MM.1S (cell line): ENCODE data around the gene SFMBT2.

Experiments used
- DNase-seq: peaks from one replicate; pipeline ENCODE4 v3.0.0-alpha.2; 2015
- H2AFZ ChIP-seq: fragments of 300-600 bp; sonication (generic); 2 replicates; pipeline ENCODE4 v1.6.0; 2016; ENCODE audit warnings: antibody characterized with exemption, low read length
- H3F3A ChIP-seq: fragments of 300-600 bp; sonication (generic); 2 replicates; pipeline ENCODE4 v1.6.1; 2016; ENCODE audit warnings: mild to moderate bottlenecking, antibody characterized with exemption, low read length, moderate library complexity, mixed read lengths; ENCODE audit not compliant: insufficient read depth
- H3K27ac ChIP-seq: fragments of 300-600 bp; sonication (generic); 2 replicates; pipeline ENCODE4 v1.5.1; 2016; ENCODE audit warnings: mild to moderate bottlenecking, low read length
- H3K27me3 ChIP-seq: fragments of 300-600 bp; sonication (generic); replicated peaks from 2 replicates; pipeline ENCODE4 v1.6.0; 2016; ENCODE audit warnings: low read length; ENCODE audit not compliant: insufficient read depth
- H3K36me3 ChIP-seq: fragments of 300-600 bp; sonication (generic); replicated peaks from 2 replicates; pipeline ENCODE4 v1.6.1; 2016; ENCODE audit warnings: mild to moderate bottlenecking, low read length, mixed read lengths; ENCODE audit not compliant: insufficient read depth
- H3K4me1 ChIP-seq: fragments of 300-600 bp; sonication (generic); 2 replicates; pipeline ENCODE4 v1.6.1; 2016; ENCODE audit warnings: low read length, mixed read lengths
- H3K4me2 ChIP-seq: fragments of 300-600 bp; sonication (generic); 2 replicates; pipeline ENCODE4 v1.6.0; 2016; ENCODE audit warnings: low read depth, low read length
- H3K4me3 ChIP-seq: fragments of 300-600 bp; sonication (generic); 2 replicates; pipeline ENCODE4 v1.5.1; 2016; ENCODE audit warnings: low read length, mixed read lengths
- H3K79me2 ChIP-seq: fragments of 300-600 bp; sonication (generic); 2 replicates; pipeline ENCODE4 v1.6.1; 2016; ENCODE audit warnings: mixed run types, low read length, mixed read lengths
- H3K9ac ChIP-seq: fragments of 300-600 bp; sonication (generic); 2 replicates; pipeline ENCODE4 v1.6.1; 2016; ENCODE audit warnings: low read length, mixed read lengths
- H3K9me2 ChIP-seq: fragments of 300-600 bp; sonication (generic); replicated peaks from 2 replicates; pipeline ENCODE4 v1.6.1; 2016; ENCODE audit warnings: mild to moderate bottlenecking, low read length, mixed read lengths; ENCODE audit not compliant: insufficient read depth
- H3K9me3 ChIP-seq: fragments of 300-600 bp; sonication (generic); replicated peaks from 2 replicates; pipeline ENCODE4 v1.6.1; 2016; ENCODE audit warnings: mild to moderate bottlenecking, low read length, mixed read lengths; ENCODE audit not compliant: insufficient read depth
- H4K20me1 ChIP-seq: fragments of 300-600 bp; sonication (generic); 2 replicates; pipeline ENCODE4 v1.6.1; 2016; ENCODE audit warnings: mild to moderate bottlenecking, low read length, moderate library complexity, mixed read lengths; ENCODE audit not compliant: insufficient read depth
- CTCF ChIP-seq: fragments of 300-600 bp; sonication (generic); IDR thresholded peaks from 2 replicates; pipeline ENCODE4 v1.5.1; 2016; ENCODE audit warnings: antibody characterized with exemption, low read length, mixed read lengths
- EZH2 ChIP-seq: fragments of 300-600 bp; sonication (generic); optimal IDR thresholded peaks from 2 replicates; pipeline ENCODE3; 2017; ENCODE audit warnings: low read depth, mild to moderate bottlenecking, antibody characterized with exemption, low read length, mixed read lengths
- EZH2phosphoT487 ChIP-seq: fragments of 300-600 bp; sonication (generic); IDR thresholded peaks from 2 replicates; pipeline ENCODE4 v1.6.1; 2018; ENCODE audit warnings: antibody characterized with exemption, low read length

SFMBT2 gene

DNA sequence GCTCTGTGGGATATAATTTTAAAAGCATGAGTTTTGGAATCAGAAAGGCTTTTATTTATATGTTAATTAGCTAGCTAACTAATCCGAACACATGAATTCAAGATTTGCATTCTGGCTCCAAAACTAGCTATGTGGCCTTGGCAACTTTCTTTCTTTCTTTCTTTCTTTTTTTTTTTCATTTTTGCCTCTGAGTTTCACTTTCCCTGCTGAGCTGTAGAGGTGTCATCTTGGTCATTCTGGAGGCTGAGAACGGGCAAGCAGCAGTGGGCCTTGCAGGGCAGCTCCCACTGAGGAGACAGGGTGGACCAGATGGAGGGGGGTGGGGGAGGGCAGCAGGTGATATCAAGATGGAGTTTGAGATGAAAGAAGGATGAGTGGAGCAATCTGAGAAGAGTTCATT lies 24.8 kb upstream of the SFMBT2 start:
- Histone ChIP-seq H3K9me3 (no peaks in the 10 kb centered on the region), H3K4me2 (peak overlapping the region; percentile 10; the same call in 1 of the 2 replicates), H3K36me3 (no peaks in the 10 kb centered on the region), H3K4me3 (no peak overlapping the region), H3K27ac (no peak overlapping the region), H3K4me1 (peaks cover 9% of the 10 kb centered on the region), H4K20me1 (no peaks in the 10 kb centered on the region), H3K79me2 (no peaks in the 10 kb centered on the region), H2AFZ (0 out of 2 replicates have a peak overlapping the region, but pooled peaks have one; percentile 29), H3K27me3 (no peaks in the 10 kb centered on the region), H3K9ac (no peak overlapping the region), H3K9me2 (no peaks in the 10 kb centered on the region), H3F3A (no peaks in the 10 kb centered on the region)
- no peak for TF ChIP-seq CTCF
- no peak for TF ChIP-seq EZH2phosphoT487
- no peak for TF ChIP-seq EZH2
- DNase-seq: peak; percentile 25

GRCh38 chr10:7434378-7434777 lies 23.5 kb upstream of the SFMBT2 start:
- no peak for DNase-seq
- H3K4me1 ChIP-seq: peaks cover 9% of the 10 kb centered on the region
- no peak overlapping the region for H3K9ac ChIP-seq
- TF ChIP-seq EZH2 (no peak), CTCF (no peak), EZH2phosphoT487 (no peak)
- H2AFZ ChIP-seq: no peak overlapping the region
- H3K4me2 ChIP-seq: no peak overlapping the region
- H3K9me2 ChIP-seq: no peaks in the 10 kb centered on the region
- H3F3A ChIP-seq: no peaks in the 10 kb centered on the region
- H3K9me3 ChIP-seq: no peaks in the 10 kb centered on the region
- H4K20me1 ChIP-seq: no peaks in the 10 kb centered on the region
- no peak overlapping the region for H3K4me3 ChIP-seq
- no peaks in the 10 kb centered on the region for H3K36me3 ChIP-seq
- H3K27me3 ChIP-seq: no peaks in the 10 kb centered on the region
- no peak overlapping the region for H3K27ac ChIP-seq
- H3K79me2 ChIP-seq: no peaks in the 10 kb centered on the region

DNA sequence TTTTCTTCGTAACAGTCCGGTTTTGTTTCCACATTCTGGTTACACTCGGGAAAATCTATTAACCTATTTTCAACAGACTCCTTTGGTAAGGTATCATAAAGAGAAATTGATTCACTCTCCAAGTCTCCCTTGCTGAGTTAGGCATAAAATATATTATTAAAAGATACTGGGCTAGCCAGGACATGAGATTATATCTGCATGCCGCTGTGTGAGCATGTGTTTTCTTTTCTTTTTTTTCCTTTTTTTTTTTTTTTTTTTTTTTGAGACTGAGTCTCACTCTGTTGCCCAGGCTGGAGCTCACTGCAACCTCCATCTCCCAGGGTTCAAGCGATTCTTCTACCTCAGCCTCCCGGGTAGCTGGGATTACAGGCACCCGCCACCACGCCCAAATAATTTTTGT lies 23.0 kb upstream of the SFMBT2 start:
- Histone ChIP-seq H3K4me2 (no peak overlapping the region), H3K4me3 (no peak overlapping the region), H3K79me2 (no peaks in the 10 kb centered on the region), H3K36me3 (no peaks in the 10 kb centered on the region), H3F3A (no peaks in the 10 kb centered on the region), H3K4me1 (peaks cover 14% of the 10 kb centered on the region), H3K9me3 (no peaks in the 10 kb centered on the region), H3K9me2 (no peaks in the 10 kb centered on the region), H3K9ac (no peak overlapping the region), H2AFZ (no peak overlapping the region), H3K27me3 (no peaks in the 10 kb centered on the region), H4K20me1 (no peaks in the 10 kb centered on the region), H3K27ac (no peak overlapping the region)
- no peak for DNase-seq
- TF ChIP-seq CTCF: no peak
- TF ChIP-seq EZH2: no peak
- no peak for TF ChIP-seq EZH2phosphoT487
